K562 (cell line): ENCODE data around the gene OSBPL10. TPM values are rescaled to one million over a fixed set of nuclear protein-coding genes. Genes with fewer than 3 reads are reported as not detected.

ENCODE experiments used
- PHB2 ChIP-seq: fragments of 450-650 bp; IDR thresholded peaks from 2 replicates; pipeline ENCODE4 v1.6.1; 2017; ENCODE audit warnings: low read depth
- RBM14 ChIP-seq: fragments of 200-400 bp; formaldehyde crosslinking; IDR thresholded peaks from 2 replicates; pipeline ENCODE4 v1.6.1; 2018; ENCODE audit warnings: low read depth, mild to moderate bottlenecking, low read length, moderate library complexity, borderline replicate concordance; ENCODE audit not compliant: insufficient read depth
- SUPT5H ChIP-seq: fragments of 450-650 bp; IDR thresholded peaks from 2 replicates; pipeline ENCODE4 v1.6.1; 2016
- ZNF77 ChIP-seq: fragments of 250-450 bp; sonication (Bioruptor Pico); IDR thresholded peaks from 2 replicates; pipeline ENCODE4 v1.5.0; 2020
- polyA plus RNA-seq, 8 experiments: library from polyadenylated mRNA; depleted of rRNA in 4 of 8; stranded (reverse) in 5 of 8; unstranded in 3 of 8; fragments of >200 nt; fragmentation: Nextera tagmentation in 2 of 8; fragmentation: Illumina TruSeq in 1 of 8; extraction: Ambion mirVana in 2 of 8; extraction: Trizol in 1 of 8; gene quantifications; 2 replicates each; pipeline versions ENCODE4 v1.2.1 to v1.2.3, GENCODE V29; 2011 to 2014; ENCODE audit warnings: inconsistent platforms in 1 of 8, missing spikeins in 1 of 8
- total RNA-seq, 7 experiments: library from RNA; depleted of rRNA in 6 of 7; stranded (reverse); fragments of >200 nt in 6 of 7; fragmentation: Illumina TruSeq in 2 of 7; extraction: Trizol in 2 of 7; gene quantifications; 2 replicates each; pipeline versions ENCODE4 v1.2.1 to v1.2.3, GENCODE V29; 2011 to 2021; ENCODE audit warnings: low replicate concordance in 1 of 7
- TF ChIP-seq, protein P1 (sequence below): fragments of 450-650 bp; IDR thresholded peaks from 2 replicates; pipeline ENCODE4 v1.6.1; 2016; ENCODE audit warnings: mild to moderate bottlenecking, moderate library complexity
- TF ChIP-seq, protein P2 (sequence below): fragments of 450-650 bp; conservative IDR thresholded peaks from 2 replicates; pipeline ENCODE4 v1.6.1; 2016; ENCODE audit warnings: missing genetic modification characterization, low read depth, mild to moderate bottlenecking, control low read depth, missing compliant biosample characterization

Gene OSBPL10
- total and polyA plus RNA-seq, 9 of the 15 experiments (the other 6 are each of a cell fraction or from before 2014, with no cell fraction given) = 0.03 to 0.19 (median 0.14) TPM; not detected in 2

GRCh38 chr3:31884251-31884650, 96.8 kb downstream of the OSBPL10 start (continued):
- TF ChIP-seq, protein P1, sequence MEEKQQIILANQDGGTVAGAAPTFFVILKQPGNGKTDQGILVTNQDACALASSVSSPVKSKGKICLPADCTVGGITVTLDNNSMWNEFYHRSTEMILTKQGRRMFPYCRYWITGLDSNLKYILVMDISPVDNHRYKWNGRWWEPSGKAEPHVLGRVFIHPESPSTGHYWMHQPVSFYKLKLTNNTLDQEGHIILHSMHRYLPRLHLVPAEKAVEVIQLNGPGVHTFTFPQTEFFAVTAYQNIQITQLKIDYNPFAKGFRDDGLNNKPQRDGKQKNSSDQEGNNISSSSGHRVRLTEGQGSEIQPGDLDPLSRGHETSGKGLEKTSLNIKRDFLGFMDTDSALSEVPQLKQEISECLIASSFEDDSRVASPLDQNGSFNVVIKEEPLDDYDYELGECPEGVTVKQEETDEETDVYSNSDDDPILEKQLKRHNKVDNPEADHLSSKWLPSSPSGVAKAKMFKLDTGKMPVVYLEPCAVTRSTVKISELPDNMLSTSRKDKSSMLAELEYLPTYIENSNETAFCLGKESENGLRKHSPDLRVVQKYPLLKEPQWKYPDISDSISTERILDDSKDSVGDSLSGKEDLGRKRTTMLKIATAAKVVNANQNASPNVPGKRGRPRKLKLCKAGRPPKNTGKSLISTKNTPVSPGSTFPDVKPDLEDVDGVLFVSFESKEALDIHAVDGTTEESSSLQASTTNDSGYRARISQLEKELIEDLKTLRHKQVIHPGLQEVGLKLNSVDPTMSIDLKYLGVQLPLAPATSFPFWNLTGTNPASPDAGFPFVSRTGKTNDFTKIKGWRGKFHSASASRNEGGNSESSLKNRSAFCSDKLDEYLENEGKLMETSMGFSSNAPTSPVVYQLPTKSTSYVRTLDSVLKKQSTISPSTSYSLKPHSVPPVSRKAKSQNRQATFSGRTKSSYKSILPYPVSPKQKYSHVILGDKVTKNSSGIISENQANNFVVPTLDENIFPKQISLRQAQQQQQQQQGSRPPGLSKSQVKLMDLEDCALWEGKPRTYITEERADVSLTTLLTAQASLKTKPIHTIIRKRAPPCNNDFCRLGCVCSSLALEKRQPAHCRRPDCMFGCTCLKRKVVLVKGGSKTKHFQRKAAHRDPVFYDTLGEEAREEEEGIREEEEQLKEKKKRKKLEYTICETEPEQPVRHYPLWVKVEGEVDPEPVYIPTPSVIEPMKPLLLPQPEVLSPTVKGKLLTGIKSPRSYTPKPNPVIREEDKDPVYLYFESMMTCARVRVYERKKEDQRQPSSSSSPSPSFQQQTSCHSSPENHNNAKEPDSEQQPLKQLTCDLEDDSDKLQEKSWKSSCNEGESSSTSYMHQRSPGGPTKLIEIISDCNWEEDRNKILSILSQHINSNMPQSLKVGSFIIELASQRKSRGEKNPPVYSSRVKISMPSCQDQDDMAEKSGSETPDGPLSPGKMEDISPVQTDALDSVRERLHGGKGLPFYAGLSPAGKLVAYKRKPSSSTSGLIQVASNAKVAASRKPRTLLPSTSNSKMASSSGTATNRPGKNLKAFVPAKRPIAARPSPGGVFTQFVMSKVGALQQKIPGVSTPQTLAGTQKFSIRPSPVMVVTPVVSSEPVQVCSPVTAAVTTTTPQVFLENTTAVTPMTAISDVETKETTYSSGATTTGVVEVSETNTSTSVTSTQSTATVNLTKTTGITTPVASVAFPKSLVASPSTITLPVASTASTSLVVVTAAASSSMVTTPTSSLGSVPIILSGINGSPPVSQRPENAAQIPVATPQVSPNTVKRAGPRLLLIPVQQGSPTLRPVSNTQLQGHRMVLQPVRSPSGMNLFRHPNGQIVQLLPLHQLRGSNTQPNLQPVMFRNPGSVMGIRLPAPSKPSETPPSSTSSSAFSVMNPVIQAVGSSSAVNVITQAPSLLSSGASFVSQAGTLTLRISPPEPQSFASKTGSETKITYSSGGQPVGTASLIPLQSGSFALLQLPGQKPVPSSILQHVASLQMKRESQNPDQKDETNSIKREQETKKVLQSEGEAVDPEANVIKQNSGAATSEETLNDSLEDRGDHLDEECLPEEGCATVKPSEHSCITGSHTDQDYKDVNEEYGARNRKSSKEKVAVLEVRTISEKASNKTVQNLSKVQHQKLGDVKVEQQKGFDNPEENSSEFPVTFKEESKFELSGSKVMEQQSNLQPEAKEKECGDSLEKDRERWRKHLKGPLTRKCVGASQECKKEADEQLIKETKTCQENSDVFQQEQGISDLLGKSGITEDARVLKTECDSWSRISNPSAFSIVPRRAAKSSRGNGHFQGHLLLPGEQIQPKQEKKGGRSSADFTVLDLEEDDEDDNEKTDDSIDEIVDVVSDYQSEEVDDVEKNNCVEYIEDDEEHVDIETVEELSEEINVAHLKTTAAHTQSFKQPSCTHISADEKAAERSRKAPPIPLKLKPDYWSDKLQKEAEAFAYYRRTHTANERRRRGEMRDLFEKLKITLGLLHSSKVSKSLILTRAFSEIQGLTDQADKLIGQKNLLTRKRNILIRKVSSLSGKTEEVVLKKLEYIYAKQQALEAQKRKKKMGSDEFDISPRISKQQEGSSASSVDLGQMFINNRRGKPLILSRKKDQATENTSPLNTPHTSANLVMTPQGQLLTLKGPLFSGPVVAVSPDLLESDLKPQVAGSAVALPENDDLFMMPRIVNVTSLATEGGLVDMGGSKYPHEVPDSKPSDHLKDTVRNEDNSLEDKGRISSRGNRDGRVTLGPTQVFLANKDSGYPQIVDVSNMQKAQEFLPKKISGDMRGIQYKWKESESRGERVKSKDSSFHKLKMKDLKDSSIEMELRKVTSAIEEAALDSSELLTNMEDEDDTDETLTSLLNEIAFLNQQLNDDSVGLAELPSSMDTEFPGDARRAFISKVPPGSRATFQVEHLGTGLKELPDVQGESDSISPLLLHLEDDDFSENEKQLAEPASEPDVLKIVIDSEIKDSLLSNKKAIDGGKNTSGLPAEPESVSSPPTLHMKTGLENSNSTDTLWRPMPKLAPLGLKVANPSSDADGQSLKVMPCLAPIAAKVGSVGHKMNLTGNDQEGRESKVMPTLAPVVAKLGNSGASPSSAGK = no peak
- TF ChIP-seq SUPT5H (no peak), PHB2 (no peak), ZNF77 (no peak), RBM14 (no peak)
- TF ChIP-seq, protein P2, sequence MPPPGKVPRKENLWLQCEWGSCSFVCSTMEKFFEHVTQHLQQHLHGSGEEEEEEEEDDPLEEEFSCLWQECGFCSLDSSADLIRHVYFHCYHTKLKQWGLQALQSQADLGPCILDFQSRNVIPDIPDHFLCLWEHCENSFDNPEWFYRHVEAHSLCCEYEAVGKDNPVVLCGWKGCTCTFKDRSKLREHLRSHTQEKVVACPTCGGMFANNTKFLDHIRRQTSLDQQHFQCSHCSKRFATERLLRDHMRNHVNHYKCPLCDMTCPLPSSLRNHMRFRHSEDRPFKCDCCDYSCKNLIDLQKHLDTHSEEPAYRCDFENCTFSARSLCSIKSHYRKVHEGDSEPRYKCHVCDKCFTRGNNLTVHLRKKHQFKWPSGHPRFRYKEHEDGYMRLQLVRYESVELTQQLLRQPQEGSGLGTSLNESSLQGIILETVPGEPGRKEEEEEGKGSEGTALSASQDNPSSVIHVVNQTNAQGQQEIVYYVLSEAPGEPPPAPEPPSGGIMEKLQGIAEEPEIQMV (tag) = no peak
